HepG2 (cell line): ENCODE data around the gene NMNAT3. TPM values are rescaled to one million over a fixed set of nuclear protein-coding genes. Genes with fewer than 3 reads are reported as not detected.

Source experiments
- ATAC-seq: fragments of 200-7000 bp; cut with Tn5 transposase; 3 replicates; pipeline ENCODE4 v1.9.1; 2020; ENCODE audit warnings: mild to moderate bottlenecking, moderate library complexity
- BruUV-seq: library from RNA; stranded (reverse); fragments of 400-500 nt; replicated peaks from 2 replicates; lab custom pipeline; 2021; lab: Mats Ljungman, UMichigan
- CTCF ChIA-PET: fragments of 300-600 bp; formaldehyde crosslinking; extraction: SDS; loops from one replicate; lab custom pipeline; 2021; ENCODE audit warnings: low total read pairs, inconsistent platforms, low intra/inter-chr PET ratio; lab: Yijun Ruan, JAX
- POLR2A ChIA-PET: fragments of 350-600 bp; sonication (Branson Sonifier 250); formaldehyde crosslinking; loops from one replicate; lab custom pipeline; 2020; ENCODE audit warnings: antibody characterized with exemption, inconsistent platforms; lab: Yijun Ruan, JAX
- DNase-seq: peaks from one replicate; pipeline ENCODE4 v3.0.0-alpha.2; 2015; ENCODE audit warnings: low spot score
- FAIRE-seq: peaks from 3 replicates; lab custom pipeline; 2011; peaks lifted over from hg19 to GRCh38; lab: Jason Lieb, UNC
- H2AFZ ChIP-seq: one replicate; pipeline ENCODE4 v1.6.1; 2011; ENCODE audit warnings: low read length, inconsistent platforms
- H3K27ac ChIP-seq: fragments of 300-600 bp; 3 replicates; pipeline ENCODE4 v1.8.0; 2011; ENCODE audit warnings: mixed run types, mild to moderate bottlenecking, mixed read lengths, low read length, inconsistent platforms; ENCODE audit not compliant: insufficient read depth; ENCODE audit errors: extremely low read length
- H3K27me3 ChIP-seq, 2 experiments: fragments of 200-600 bp in 1 of 2; 2 replicates in 1 of 2; 3 replicates in 1 of 2; pipeline versions ENCODE4 v1.6.0 to v1.8.0; 2011; ENCODE audit warnings: low read length in 2 of 2, mild to moderate bottlenecking in 2 of 2, moderate library complexity in 2 of 2, inconsistent platforms in 1 of 2; ENCODE audit not compliant: insufficient read depth in 2 of 2, control insufficient read depth in 1 of 2
- H3K36me3 ChIP-seq, 2 experiments: fragments of 200-600 bp in 1 of 2; replicated peaks in 1 of 2; 2 replicates in 1 of 2; 3 replicates in 1 of 2; pipeline versions ENCODE4 v1.5.1 to v1.8.0; 2011; ENCODE audit warnings: low read length in 2 of 2, inconsistent platforms in 1 of 2; ENCODE audit not compliant: insufficient read depth in 2 of 2, control insufficient read depth in 1 of 2
- H3K4me1 ChIP-seq: 2 replicates; pipeline ENCODE4 v1.5.1; 2012; ENCODE audit warnings: low read length, inconsistent platforms; ENCODE audit not compliant: insufficient read depth
- H3K4me2 ChIP-seq: 2 replicates; pipeline ENCODE4 v1.6.0; 2011; ENCODE audit warnings: low read depth, low read length, inconsistent platforms
- H3K4me3 ChIP-seq, 3 experiments: fragments of 200-600 bp in 1 of 3; sonication (generic), shearing (Covaris generic) in 1 of 3; replicated peaks in 1 of 3; 2 replicates each; pipeline ENCODE4 v1.5.1; 2011 to 2016; ENCODE audit warnings: low read length in 3 of 3, inconsistent platforms in 2 of 3, low read depth in 2 of 3, mild to moderate bottlenecking in 2 of 3, control low read depth in 1 of 3, mixed read lengths in 1 of 3; ENCODE audit not compliant: insufficient read depth in 1 of 3
- H3K79me2 ChIP-seq: one replicate; pipeline ENCODE4 v1.6.1; 2011; ENCODE audit warnings: low read length, inconsistent platforms; ENCODE audit not compliant: insufficient read depth
- H3K9ac ChIP-seq: 2 replicates; pipeline ENCODE4 v1.6.0; 2011; ENCODE audit warnings: mild to moderate bottlenecking, low read depth, low read length, inconsistent platforms; ENCODE audit not compliant: insufficient read depth
- H3K9me3 ChIP-seq: 2 replicates; pipeline ENCODE4 v1.5.1; 2012; ENCODE audit warnings: mild to moderate bottlenecking, low read length
- H4K20me1 ChIP-seq: 2 replicates; pipeline ENCODE4 v1.6.0; 2011; ENCODE audit warnings: inconsistent platforms, mild to moderate bottlenecking, low read length, moderate library complexity; ENCODE audit not compliant: insufficient read depth
- AFF4 ChIP-seq: sonication (generic); formaldehyde crosslinking; IDR thresholded peaks from 2 replicates; pipeline ENCODE4 v1.4.0; 2020; ENCODE audit warnings: missing genetic modification reagents
- ARNT ChIP-seq: fragments of 450-650 bp; IDR thresholded peaks from 2 replicates; pipeline ENCODE4 v1.6.1; 2017
- CTCF ChIP-seq: sonication (generic); formaldehyde crosslinking; IDR thresholded peaks from 2 replicates; pipeline ENCODE4 v1.5.0; 2020; ENCODE audit warnings: mild to moderate bottlenecking, missing genetic modification reagents, moderate library complexity
- HNRNPH1 ChIP-seq: fragments of 200-400 bp; formaldehyde crosslinking; optimal IDR thresholded peaks from 2 replicates; pipeline ENCODE3; 2017; ENCODE audit warnings: mild to moderate bottlenecking, low read depth, low read length
- PRPF4 ChIP-seq: fragments of 200-400 bp; formaldehyde crosslinking; IDR thresholded peaks from 2 replicates; pipeline ENCODE4 v1.6.1; 2016; ENCODE audit warnings: low read length, low read depth; ENCODE audit not compliant: poor library complexity, severe bottlenecking
- REL ChIP-seq: sonication (generic); formaldehyde crosslinking; conservative IDR thresholded peaks from 2 replicates; pipeline ENCODE4 v1.8.0; 2022; ENCODE audit warnings: mild to moderate bottlenecking, missing genetic modification reagents, moderate library complexity
- REST ChIP-seq, 2 experiments: IDR thresholded peaks; 2 replicates each; pipeline ENCODE4 v1.6.1; 2011 to 2012; ENCODE audit warnings: low read length in 2 of 2, borderline replicate concordance in 1 of 2, low read depth in 1 of 2, mild to moderate bottlenecking in 1 of 2, moderate library complexity in 1 of 2
- SMC3 ChIP-seq: IDR thresholded peaks from 2 replicates; pipeline ENCODE4 v1.6.1; 2011; ENCODE audit warnings: low read length, improper control_type of control experiment
- STAG1 ChIP-seq: sonication (generic); formaldehyde crosslinking; IDR thresholded peaks from 2 replicates; pipeline ENCODE4 v1.4.0; 2020; ENCODE audit warnings: missing genetic modification reagents
- YEATS2 ChIP-seq: sonication (generic); formaldehyde crosslinking; IDR thresholded peaks from 2 replicates; pipeline ENCODE4 v1.4.0; 2020; ENCODE audit warnings: missing genetic modification reagents, borderline replicate concordance
- ZNF33A ChIP-seq: sonication (generic); formaldehyde crosslinking; IDR thresholded peaks from 2 replicates; pipeline ENCODE4 v1.5.1; 2020; ENCODE audit warnings: missing genetic modification reagents, mild to moderate bottlenecking, moderate library complexity, borderline replicate concordance
- ZNF556 ChIP-seq: sonication (generic); formaldehyde crosslinking; IDR thresholded peaks from 2 replicates; pipeline ENCODE4 v1.4.0; 2020; ENCODE audit warnings: mild to moderate bottlenecking, missing genetic modification reagents, borderline replicate concordance
- WGBS: methylation state at CpG from one replicate; pipeline ENCODE4 v1.1.6; 2017; ENCODE audit warnings: low lambda C conversion rate; 5-methylcytosine and 5-hydroxymethylcytosine counted together
- in situ Hi-C: cut with HindIII; loops from 2 replicates; pipeline ENCODE4 v1.10.0; 2017; ENCODE audit warnings: low pct_unique_long_range_greater_than_20kb; ENCODE audit not compliant: extremely low pct_ligation_motif_present
- intact Hi-C: fragments of 100-400 bp; cut with micrococcal nuclease; formaldehyde crosslinking; loops from one replicate; pipeline ENCODE4 v1.10.0; 2022; ENCODE audit not compliant: unreplicated experiment
- polyA plus RNA-seq, 8 experiments: library from polyadenylated mRNA; depleted of rRNA in 3 of 8; stranded (reverse) in 7 of 8; unstranded in 1 of 8; fragments of >200 nt; fragmentation: Illumina TruSeq in 4 of 8; extraction: Trizol in 4 of 8; gene quantifications; 2 replicates each; pipeline versions ENCODE4 v1.2.1 to v1.2.3, GENCODE V29; 2011 to 2016; ENCODE audit warnings: low read depth in 4 of 8, missing spikeins in 1 of 8, mixed read lengths in 1 of 8; ENCODE audit not compliant: insufficient read depth in 1 of 8
- total RNA-seq, 5 experiments: library from RNA; depleted of rRNA; stranded (reverse); fragments of >200 nt; fragmentation: Illumina TruSeq; extraction: Trizol; gene quantifications; 2 replicates each; pipeline ENCODE4 v1.2.3, GENCODE V29; 2016; ENCODE audit warnings: low read depth in 1 of 5

The NMNAT3 gene
- total and polyA plus RNA-seq, 2 of the 13 experiments (the other 11 are each of a cell fraction or from before 2014, with no cell fraction given): 6.1 to 7.0 TPM

- peak; percentile 63 for TF ChIP-seq CTCF
- TF ChIP-seq SMC3: peak; percentile 24; the same call in 1 of the 2 replicates
Measured at GRCh38 chr3:139564294-139564861, 113.4 kb downstream of the NMNAT3 start (continued).

- DNase-seq (peak; percentile 47), FAIRE-seq (peak; percentile 71), ATAC-seq (peak; percentile 86)
- intact Hi-C loops (loop anchor here (1.0 kb wide), 1 partner anchor 135 kb away; no protein-coding TSS in a partner anchor), in situ Hi-C loops (loop anchor here (5.0 kb wide), 1 partner anchor 135 kb away; no protein-coding TSS in a partner anchor)
- H3K9me3 ChIP-seq: no peaks in the 10 kb centered on the region
- H4K20me1 ChIP-seq: no peaks in the 10 kb centered on the region
- no peak overlapping the region for H3K4me2 ChIP-seq
- 71% methylated on average over 1 of the region's 1 CpG for WGBS
- H2AFZ ChIP-seq: no peak overlapping the region
- no peak overlapping the region for H3K9ac ChIP-seq
- no peak overlapping the region for H3K27ac ChIP-seq
- no peak overlapping the region for H3K4me3 ChIP-seq
- H3K36me3 ChIP-seq: no peaks in the 10 kb centered on the region
- no peaks in the 10 kb centered on the region for H3K79me2 ChIP-seq
- BruUV-seq: no TSS peak
- H3K4me1 ChIP-seq: no peaks in the 10 kb centered on the region
- no peaks in the 10 kb centered on the region for H3K27me3 ChIP-seq
- POLR2A ChIA-PET: no interaction called here
- CTCF ChIA-PET: interaction anchor here (2.7 kb wide), 1 partner anchor 135 kb away, joined by 33 read pairs; no protein-coding TSS in a partner anchor
- TF ChIP-seq HNRNPH1 (no peak), REL (CRISPR knock-in tag) (no peak), ZNF556 (CRISPR knock-in tag) (no peak), SMC3 (peak; percentile 87), ZNF33A (no peak), STAG1 (peak; percentile 87), YEATS2 (CRISPR knock-in tag) (no peak), PRPF4 (no peak), REST (IDR thresholded peaks at IDR 0.05; ENCODE audit: borderline replicate concordance in 1 of 2, low read depth in 1 of 2, low read length in 2 of 2) (no peak), AFF4 (no peak), ARNT (no peak)
Measured at GRCh38 chr3:139561959-139562676, 115.7 kb downstream of the NMNAT3 start.
